Measurements from ENCODE around the gene PRSS23.

Gene PRSS23

DNA sequence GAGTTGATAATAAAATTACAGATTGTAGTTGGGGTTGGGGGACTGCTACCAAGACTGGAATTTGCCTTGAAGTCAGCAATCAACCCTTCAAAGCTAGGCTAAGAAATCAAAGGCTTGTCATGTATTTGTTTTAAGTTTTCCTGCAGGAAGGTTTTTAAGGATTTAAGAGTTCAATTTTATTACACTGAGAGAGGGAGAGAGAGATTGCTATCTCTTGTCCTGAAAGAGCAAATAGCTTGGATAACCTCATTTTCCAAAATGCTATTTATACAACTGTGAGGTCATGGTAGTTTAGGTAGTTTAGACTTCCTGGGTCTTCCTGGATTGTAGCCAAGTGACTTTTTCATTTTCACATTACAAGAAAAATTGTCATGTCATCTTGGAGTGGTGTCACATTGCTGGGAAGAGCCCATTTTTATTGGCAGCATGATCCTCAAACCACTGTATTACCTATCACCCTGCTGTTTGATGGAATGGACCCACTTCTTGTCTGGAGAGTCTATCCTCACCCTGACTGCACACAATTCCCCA lies 10.1 kb upstream of the PRSS23 start:
- in situ Hi-C loops (cut with HindIII; ENCODE audit: low sequenced_read_pairs), result no loop called here

DNA sequence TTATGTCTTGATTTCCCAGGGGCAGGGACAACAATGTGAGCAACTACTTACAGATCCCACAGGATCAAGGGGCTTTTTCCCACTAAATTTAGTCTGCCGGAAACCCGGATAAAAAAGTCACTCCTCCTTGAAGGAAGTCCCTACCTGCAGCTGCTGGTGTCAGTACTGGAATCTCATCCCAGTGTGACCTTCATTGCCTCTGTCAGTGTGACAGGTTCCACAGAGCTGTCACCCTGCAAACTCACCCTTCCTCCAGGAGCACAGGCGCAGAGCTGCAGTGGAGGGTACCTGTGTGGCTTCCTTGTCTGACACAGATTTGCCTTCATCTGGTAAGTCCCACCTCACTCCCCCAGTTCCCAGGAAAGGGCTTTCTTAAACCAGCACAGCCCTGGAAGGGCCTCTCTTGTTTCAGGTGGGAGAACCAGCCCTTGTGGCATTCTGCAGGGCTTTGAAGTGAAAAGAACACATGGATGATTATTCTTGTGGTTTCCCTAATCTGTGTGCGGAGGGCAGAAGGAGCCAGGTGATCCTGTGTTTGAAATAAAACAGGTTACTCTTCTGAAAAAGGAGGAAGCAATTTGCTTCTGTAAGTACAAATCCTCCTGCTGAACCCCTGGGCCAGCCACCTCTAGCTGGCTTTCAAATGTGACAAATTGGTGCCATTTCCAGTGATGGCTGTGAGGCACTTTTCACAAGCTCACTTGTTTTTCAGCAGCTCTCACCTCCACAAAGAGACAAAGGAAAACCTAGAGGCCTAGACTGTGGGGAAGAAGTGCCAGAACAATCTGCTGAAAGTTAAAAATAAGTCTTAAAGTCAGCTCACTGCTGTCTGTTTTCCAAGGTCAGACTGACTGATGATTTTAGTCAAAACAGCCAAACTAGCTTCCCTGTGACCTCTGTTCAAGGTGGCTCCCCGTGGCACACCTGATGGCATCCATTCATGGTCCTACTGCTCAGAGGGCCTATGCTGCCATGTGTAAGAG lies 9.2 kb upstream of the PRSS23 start:
- in situ Hi-C loops (cut with HindIII; ENCODE audit: low sequenced_read_pairs), result no loop called here

DNA sequence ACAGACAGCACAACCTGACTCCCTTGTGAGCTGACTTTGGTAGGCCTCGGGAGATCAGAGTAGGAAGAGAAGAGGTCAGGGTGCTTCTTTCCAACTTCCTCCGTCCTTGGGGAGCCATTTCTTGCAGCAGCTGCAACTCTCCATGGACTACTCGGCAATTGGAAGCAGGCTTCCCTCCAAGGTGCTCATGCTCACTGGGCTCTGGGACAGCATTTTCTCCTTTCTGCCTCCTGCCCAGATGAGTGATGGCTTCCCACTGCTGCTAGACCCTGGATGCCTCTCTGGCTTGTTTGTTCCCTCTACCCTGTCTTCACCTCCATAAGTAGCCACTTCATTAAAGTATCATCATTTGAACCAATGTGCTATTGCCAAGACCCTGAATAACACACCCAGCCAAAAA lies 8.2 kb upstream of the PRSS23 start:
- in situ Hi-C loops (cut with HindIII; ENCODE audit: low sequenced_read_pairs), result no loop called here

DNA sequence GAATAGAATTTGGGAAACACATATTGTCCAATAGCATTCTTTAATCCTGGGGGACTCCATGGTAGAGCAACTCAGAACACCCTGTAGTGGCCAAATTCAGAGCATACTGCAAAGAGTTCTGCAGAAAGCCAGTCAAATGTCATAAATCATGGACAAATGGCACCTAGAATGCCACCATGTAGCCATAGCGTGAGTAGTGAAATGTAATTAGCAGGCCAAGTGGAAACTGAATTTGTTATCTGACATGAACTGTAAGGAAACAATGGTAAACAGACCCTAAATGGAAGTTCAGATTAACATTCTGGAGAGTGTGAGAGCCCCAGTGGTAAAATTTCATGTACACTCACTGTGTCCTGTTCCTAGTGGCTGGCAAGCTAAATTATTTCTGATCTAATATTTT lies 7.0 kb upstream of the PRSS23 start:
- in situ Hi-C loops (cut with HindIII; ENCODE audit: low sequenced_read_pairs), result no loop called here

DNA sequence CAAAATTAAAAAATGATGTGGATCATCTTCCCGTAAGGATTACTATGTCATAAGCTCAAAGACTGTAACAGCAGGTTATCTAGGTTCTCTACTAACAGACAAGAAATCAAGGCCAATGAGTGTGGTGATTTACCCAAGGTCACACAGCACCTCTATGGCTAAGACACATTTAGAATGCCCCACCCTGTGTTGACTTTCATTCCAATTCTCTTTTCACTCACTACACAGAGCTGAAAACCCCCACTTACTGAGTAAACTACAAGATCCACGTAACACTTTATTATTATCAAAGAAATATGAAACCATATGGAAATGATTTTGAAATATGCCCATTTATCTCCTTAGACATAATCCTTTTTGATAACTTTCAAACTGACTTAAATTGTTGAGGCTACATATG lies 4.8 kb upstream of the PRSS23 start:
- in situ Hi-C loops (cut with HindIII; ENCODE audit: low sequenced_read_pairs), result no loop called here

DNA sequence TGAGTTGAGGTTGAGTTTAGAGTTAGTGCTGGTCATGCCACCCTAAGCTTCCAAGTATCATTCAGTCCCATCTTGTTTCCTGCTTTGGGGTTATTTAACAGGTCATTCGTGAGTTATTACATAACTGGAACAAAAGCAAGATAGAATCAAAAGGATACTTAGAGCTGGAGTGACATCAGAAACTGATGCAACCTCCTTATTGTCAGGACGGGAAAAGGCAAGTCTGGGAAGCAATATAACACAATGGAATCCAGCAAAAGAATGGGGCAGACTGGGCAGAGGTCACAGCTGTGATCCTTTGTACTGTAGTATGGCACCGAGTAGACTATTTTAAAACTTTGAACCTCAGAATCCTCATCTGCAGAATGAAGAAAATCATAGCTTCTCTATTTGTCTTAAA lies 4.4 kb upstream of the PRSS23 start:
- in situ Hi-C loops (cut with HindIII; ENCODE audit: low sequenced_read_pairs), result no loop called here

DNA sequence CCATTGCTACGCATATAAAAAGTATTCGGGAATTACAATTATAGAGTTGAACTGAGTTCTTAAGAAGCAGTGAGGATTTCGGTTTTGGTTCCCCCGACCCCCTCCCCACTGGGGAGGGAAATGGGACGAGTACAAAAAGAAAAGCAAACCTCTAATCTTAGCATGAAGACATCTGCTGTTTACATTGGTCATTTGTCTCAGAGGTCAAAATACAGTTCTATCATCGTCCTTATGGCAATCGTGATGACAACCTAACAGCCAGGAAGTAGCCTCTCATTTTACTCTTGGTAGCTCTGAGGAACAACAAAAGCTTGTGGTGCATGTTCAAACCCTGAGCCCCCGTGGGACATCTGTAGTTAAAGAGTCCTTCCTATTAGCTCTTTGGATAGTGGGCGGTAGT lies 3.2 kb upstream of the PRSS23 start:
- in situ Hi-C loops (cut with HindIII; ENCODE audit: low sequenced_read_pairs), result no loop called here

DNA sequence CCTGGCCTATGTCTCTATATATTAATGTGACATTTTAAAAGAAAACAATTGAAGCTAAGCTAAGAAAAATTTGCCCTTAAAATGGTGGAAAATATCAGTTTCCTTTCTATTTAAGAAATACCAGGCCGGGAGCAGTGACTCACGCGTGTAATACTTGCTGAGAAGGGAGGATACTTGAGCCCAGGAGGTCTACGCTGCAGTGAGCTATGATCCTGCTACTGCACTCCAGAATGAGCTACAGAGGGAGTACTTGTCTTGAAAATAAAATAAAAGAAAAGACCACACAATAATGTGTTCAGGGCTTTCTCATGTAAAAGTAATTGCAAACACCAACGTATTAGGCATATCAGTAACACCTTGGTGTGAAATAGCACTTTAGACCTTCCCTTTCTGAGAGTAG lies 1.4 kb upstream of the PRSS23 start:
- in situ Hi-C loops (cut with HindIII; ENCODE audit: low sequenced_read_pairs), result no loop called here

DNA sequence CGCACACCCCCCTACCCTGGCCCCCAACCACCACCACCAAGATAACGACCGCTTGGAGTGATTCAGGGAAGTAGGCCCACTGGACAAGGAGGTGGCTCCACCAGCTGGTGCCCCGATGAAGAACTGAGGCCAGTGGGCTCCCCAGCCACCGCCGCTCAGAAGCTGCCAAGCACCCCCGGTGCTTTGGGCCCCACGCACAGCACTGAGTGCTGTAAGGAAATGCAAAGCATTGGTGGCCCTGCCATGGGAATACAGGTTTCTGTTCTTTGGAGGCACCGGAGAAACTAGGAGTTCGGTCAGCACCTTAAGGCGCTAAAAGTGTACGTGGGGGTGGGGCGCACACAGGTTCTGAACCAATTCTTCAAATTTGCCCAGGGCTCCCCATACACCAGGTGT lies 664 bp upstream of the PRSS23 start:
- in situ Hi-C loops (cut with HindIII; ENCODE audit: low sequenced_read_pairs), result loop anchor here (10.0 kb wide), 1 partner anchor 325 kb away; no protein-coding TSS in a partner anchor

DNA sequence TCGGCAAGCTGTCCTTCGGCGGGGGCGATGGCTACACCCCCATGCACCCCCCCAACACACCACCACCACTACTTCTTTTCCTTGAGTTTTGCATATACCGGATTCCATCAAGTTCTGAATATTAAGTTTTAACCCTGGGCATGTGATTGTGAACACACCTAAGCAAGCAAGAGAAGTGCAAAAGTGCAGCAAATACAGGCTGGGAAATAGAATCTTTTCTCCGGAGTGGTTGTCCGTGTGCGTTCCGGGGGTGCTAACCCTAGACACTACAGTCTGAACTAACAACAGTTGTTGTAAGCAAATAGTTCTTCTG lies 574 bp downstream of the PRSS23 start:
- in situ Hi-C loops (cut with HindIII; ENCODE audit: low sequenced_read_pairs), result loop anchor here (10.0 kb wide), 1 partner anchor 326 kb away; no protein-coding TSS in a partner anchor

DNA sequence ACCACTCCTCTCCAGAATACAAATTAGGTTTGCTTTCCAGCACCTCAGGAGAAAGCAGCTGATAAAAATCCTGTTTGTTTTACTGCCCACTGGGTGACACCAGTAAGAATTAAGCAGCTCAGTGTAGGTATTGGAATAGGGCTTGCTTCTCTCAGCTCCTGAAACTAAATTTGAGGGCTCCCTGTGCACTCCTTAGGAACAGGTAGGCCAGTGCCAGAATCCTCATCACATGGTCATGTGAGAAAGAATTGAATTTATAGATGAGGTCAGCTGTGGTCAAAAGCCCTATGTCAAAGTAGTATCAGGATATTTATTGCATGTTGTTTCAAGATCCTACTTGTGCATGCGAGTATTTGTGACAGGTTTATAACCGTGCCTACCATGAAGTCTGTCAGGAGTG lies 1.0 kb downstream of the PRSS23 start:
- in situ Hi-C loops (cut with HindIII; ENCODE audit: low sequenced_read_pairs), result loop anchor here (10.0 kb wide), 1 partner anchor 327 kb away; no protein-coding TSS in a partner anchor

DNA sequence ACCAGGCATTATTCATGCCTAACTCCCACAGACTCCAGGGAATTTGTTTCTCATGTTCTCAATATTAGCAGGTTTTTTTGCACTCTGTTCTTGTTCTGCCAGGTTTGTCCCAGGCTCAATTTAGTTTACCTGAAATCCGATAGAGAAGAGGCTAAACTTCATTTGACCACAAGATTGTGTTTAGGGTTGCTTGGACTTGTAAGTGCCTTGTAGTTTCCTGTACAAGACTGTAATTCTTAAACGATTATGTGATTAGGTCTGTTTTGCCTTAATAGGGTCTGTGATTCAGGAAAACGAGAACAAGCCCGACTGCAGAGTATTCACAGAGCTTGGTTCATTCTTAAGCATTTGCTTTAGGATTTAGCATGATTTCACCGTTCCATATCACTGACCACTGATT lies 1.8 kb downstream of the PRSS23 start:
- in situ Hi-C loops (cut with HindIII; ENCODE audit: low sequenced_read_pairs), result loop anchor here (10.0 kb wide), 1 partner anchor 327 kb away; no protein-coding TSS in a partner anchor

DNA sequence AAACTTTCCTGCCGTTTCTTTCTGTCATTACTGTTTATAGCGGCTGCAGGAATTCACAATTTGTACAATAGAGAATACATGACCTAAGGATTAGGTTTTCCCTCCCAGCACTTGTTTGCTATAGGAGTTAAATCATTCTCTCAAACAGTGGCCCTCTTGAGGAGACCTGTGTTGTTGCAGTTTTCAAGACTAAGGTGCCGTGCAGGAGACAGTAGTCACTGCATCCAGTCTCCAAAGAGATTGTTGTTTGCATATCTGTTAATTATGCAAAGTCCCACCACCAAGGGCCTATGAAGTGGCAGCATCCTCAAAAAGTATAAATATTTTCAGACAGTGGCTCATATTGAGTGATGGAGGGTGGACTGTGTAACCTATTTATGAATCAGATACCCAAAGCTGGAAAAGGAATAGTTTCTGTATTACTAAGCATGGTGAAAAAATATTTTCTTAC lies 2.3 kb downstream of the PRSS23 start:
- in situ Hi-C loops (cut with HindIII; ENCODE audit: low sequenced_read_pairs), result loop anchor here (10.0 kb wide), 1 partner anchor 328 kb away; no protein-coding TSS in a partner anchor

DNA sequence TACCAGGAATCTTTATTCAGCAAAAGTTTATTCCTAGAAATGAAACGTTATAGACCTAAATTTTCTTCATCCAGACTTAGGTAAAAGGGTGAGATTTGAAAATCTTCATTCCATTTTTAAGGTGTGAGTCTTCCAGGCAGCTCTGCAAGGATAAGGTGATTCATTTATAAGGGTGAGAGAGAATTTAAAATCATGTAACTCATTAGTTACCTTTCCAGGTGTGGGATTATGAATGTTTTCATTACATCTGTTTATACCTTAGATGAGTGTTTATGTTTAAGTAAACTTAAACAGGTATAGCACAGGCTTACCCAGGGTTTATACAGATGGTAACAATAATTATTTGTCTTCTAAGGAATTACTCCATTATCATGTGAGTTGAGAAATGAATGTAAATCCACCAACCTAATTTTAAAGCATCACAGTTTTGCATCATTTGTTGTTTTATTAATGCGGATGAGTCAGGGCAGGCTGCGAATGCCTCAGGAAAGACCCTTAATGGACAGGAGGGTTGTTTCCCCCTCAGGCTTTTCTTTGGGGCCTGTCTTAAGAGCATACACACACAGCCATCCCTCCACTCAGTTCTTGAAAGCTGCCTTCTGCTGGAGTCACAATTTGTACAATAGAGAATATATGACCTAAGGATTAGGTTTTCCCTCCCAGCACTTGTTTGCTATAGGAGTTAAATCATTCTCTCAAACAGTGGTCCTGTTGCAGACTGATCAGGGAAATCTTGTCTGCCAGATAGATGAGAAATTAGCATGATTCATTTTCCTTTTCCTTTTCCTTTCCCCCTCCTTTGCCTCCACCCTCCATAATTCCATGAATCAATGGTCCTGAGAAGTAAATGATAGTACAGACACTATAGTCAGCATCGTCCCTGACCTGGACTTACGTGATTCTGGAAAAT lies 3.0 kb downstream of the PRSS23 start:
- in situ Hi-C loops (cut with HindIII; ENCODE audit: low sequenced_read_pairs), result loop anchor here (10.0 kb wide), 1 partner anchor 329 kb away; no protein-coding TSS in a partner anchor

DNA sequence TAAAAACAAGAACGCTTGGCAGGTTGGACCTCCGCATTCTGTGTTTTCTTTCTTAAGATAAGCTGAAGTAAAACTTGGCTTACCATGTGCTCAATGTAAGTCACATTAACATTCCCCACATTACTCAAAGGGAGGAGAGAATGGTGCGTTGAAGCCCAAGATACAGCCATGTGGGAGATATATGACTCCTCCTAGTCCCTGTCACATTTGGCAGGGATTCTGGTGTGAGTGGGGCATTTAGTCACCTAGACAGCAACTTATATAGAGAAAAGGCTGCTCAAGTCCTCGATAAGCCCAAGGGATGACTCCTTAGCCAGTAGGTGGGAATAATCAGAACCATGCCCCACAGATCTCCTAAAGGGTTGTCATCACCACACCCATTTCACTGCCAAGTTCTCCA lies 4.6 kb downstream of the PRSS23 start:
- in situ Hi-C loops (cut with HindIII; ENCODE audit: low sequenced_read_pairs), result loop anchor here (10.0 kb wide), 1 partner anchor 330 kb away; no protein-coding TSS in a partner anchor

DNA sequence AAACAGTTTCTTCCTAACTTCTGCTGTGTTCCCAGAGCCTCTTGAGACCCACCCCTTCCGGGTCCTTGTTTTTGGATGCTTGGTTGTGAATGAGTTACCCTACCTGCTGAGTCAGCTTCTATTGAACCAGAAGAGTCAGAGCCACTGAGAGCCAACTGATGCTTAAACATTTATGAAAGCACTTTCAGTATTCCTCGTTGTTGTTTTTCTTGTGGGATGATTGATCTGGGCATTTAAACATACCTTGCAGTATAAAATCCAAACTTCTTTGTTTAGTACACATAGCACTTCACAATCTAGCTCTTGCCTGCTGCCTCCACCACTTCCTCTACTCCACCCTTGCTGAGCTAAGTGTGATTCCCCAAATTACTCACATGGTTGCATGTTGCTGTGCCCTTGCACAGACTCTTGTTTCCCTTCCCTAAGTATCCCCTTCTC lies 5.5 kb downstream of the PRSS23 start:
- in situ Hi-C loops (cut with HindIII; ENCODE audit: low sequenced_read_pairs), result loop anchor here (10.0 kb wide), 1 partner anchor 331 kb away; no protein-coding TSS in a partner anchor

DNA sequence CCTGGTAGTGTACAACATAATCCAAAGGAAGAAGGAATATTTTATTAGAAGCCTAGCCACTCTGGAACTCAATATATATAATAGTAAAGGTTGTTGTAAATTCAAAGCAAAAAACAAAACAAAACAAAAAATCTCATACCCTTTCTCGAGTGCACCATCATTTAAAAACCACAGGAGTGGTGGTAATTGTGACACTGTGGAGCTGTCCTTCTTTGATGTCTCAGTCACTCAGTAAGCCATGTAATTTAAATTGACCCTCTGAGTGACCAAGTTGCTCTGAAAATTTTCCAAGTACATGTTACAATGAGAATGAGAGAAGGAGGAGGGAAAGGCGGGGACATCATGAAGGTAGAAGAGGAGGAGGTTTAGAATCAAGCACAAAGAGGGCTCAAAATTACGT lies 6.6 kb downstream of the PRSS23 start:
- in situ Hi-C loops (cut with HindIII; ENCODE audit: low sequenced_read_pairs), result loop anchor here (10.0 kb wide), 1 partner anchor 332 kb away; no protein-coding TSS in a partner anchor

DNA sequence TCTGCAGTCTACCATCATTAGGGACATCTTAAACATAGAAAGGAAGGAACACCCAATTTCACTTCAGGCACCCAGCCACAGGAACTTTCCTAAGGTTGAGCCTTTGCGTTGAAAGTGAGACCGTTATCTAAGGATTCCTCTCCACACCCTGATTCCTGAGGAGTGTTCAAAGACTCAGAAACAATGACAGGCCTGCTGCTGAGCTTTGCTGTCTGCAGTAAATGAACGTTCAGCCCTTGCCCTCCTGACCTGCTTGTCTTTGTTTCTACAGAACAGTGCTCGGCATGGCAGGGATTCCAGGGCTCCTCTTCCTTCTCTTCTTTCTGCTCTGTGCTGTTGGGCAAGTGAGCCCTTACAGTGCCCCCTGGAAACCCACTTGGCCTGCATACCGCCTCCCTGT lies 7.0 kb downstream of the PRSS23 start:
- in situ Hi-C loops (cut with HindIII; ENCODE audit: low sequenced_read_pairs), result loop anchor here (10.0 kb wide), 1 partner anchor 333 kb away; no protein-coding TSS in a partner anchor

DNA sequence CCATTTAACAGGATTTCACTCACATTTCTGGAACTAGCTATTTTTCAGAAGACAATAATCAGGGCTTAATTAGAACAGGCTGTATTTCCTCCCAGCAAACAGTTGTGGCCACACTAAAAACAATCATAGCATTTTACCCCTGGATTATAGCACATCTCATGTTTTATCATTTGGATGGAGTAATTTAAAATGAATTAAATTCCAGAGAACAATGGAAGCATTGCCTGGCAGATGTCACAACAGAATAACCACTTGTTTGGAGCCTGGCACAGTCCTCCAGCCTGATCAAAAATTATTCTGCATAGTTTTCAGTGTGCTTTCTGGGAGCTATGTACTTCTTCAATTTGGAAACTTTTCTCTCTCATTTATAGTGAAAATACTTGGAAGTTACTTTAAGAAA lies 9.2 kb downstream of the PRSS23 start:
- in situ Hi-C loops (cut with HindIII; ENCODE audit: low sequenced_read_pairs), result loop anchor here (10.0 kb wide), 1 partner anchor 335 kb away; no protein-coding TSS in a partner anchor

DNA sequence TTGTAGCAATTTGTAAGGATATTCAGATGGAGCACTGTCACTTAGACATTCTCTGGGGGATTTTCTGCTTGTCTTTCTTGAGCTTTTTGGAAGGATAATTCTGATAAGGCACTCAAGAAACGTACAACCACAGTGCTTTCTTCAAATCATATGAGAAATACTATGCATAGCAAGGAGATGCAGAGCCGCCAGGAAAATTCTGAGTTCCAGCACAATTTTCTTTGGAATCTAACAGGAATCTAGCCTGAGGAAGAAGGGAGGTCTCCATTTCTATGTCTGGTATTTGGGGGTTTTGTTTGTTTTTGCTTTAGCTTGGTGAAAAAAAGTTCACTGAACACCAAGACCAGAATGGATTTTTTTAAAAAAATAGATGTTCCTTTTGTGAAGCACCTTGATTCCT lies 9.9 kb downstream of the PRSS23 start:
- in situ Hi-C loops (cut with HindIII; ENCODE audit: low sequenced_read_pairs), result no loop called here
